ENCODE measurements around the gene ATP6V0E2.
"Not testable (repeated sequence)": the region's sequence is repeated elsewhere in the genome, so short reads cannot be mapped to it uniquely, and the experiment has no call there.

ATP6V0E2 gene

DNA sequence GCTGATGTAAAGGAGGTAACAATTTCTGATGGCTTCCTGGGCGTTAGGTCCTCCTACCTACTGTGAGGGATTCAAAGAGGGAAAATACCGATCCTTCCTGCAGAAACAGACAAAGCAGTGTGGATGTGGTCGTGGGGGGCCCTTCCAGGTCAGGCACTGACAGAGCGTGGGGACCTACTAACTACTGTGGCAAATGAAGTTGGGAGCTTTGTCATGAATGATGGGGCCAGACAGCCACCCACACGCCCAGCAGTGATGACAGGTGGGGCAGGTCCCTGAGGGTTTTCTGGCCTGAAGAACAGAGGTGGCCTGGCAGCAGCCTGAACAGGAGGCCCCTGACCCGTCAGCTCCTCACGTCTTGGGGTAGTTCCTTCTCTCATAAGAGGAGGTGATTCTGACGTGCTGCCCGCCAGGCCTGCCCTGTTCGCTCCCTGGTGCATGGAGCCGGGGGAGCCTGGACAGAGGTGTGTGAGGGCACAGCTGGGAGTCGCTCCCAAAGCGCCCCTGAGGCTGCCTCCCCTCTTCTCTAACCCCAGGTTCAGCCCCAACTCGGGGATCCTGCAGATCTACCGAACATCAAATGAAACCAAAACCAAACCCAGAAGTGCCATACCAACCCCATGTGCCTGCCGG, 4.2 kb downstream of the ATP6V0E2 start:
- DNase-seq (ENCODE audit: low spot score) = no peak
- FAIRE-seq = no peak

DNA sequence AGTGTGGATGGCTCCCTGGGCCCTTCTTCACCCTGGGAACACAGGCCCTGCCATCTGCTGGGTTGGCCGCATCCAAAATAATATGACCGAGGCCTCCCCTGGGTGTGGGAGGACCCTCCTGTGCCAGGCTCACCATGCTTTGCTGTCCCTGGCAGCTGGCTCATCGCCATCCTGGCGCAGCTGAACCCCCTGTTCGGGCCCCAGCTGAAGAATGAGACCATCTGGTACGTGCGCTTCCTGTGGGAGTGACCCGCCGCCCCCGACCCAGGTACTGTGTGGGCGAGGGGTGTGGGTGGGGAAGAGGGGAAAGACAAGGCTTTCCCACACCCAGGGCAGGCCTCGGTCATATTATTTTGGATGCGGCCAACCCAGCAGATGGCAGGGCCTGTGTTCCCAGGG, 4.8 kb downstream of the ATP6V0E2 start:
- DNase-seq (ENCODE audit: low spot score) (no peak), FAIRE-seq (no peak)

DNA sequence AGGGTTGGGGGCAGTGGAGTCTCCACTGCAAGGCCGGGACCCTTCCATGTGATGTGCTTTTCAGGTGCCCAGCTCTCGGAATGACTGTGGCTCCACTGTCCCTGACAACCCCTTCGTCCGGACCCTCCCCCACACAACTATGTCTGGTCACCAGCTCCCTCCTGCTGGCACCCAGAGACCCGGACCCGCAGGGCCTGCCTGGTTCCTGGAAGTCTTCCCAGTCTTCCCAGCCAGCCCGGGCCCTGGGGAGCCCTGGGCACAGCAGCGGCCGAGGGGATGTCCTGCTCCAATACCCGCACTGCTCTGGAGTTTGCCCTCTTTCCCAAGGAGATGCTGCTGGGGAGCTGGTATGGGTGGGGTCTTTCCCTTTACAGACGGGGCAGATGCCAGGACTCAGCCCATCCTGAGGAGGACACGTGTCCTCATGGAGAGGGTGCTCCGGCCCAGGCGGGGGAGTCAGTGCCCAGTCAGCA, 5.5 kb downstream of the ATP6V0E2 start:
- FAIRE-seq (no peak), DNase-seq (ENCODE audit: low spot score) (no peak)

DNA sequence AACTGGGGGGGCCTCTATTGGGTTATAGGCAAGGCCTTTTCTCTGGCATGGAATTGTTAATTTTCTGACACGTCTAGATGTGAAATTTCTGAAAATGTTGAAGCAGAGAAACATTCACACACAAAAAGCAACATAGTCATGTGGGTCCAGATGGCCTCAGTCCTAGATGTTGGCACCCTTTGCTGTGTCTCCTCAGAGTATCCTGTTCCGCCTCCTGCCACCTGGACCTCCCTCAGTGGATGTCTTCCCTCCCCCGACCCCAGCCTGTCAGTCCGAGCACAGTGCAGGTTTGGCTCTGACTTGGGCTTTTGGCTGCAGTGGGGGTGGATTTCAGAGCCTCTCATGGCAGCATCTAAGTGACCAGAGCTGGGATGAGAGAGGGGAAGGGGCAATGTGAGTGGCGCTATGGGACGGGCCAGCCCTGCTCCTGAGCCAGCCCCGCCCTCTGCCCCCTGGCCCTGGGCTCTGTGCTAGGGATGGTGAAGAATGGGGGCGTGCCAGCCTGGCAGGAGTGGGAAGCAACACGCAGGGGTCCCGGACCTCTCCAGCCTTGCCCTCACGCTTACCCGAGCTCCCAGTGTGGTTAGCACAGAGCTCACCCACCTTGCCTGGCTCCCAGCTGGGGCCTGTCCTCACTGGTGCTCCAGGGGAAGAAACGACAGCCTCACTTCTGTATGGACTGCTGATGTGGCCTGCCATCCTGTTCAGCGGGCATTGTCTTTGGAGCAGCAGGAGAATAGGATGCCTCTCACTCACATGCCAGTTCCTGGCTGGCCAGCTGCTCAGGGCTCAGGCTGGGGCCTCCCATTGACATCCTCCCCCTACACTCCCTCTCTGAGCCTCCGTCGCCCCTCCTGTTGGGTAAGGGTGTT, 6.2 kb downstream of the ATP6V0E2 start:
- no peak for FAIRE-seq

DNA sequence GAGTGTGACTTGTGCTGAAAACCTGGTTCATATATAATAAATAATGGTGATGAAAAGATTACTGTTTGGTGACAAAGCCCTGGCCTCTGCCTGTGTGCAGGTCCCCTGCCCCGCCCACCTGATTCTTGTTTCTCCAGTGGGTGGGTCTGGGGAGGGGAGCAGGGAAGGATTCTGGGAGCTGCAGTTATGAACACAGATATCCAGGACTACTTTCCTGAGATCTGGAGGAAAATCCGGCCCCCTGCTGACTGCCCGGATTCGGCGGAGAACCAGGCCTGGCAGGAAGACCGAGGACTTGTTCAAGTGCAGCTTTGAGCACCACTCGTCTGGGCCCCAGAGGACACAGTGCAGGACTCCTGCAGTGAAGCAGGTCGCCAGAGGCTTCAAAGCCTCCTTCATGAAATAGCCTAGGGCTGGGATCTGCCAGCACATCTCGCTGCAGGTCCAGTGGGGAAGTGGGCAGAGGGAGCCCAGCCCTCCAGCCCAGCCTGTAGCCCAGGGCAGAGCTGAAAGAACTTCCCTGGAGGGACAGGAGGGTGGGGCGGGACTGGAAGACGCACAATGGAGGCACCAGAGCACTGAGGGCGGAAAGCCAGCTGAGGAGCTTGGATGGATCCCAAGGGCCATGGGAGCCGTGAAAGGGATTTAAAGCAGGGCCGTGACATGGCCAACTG, 7.0 kb downstream of the ATP6V0E2 start:
- DNase-seq (ENCODE audit: low spot score) (no peak), FAIRE-seq (no peak)

More for the DNA sequence above, 6.2 kb downstream of the ATP6V0E2 start:
- DNase-seq (ENCODE audit: low spot score) = no peak

DNA sequence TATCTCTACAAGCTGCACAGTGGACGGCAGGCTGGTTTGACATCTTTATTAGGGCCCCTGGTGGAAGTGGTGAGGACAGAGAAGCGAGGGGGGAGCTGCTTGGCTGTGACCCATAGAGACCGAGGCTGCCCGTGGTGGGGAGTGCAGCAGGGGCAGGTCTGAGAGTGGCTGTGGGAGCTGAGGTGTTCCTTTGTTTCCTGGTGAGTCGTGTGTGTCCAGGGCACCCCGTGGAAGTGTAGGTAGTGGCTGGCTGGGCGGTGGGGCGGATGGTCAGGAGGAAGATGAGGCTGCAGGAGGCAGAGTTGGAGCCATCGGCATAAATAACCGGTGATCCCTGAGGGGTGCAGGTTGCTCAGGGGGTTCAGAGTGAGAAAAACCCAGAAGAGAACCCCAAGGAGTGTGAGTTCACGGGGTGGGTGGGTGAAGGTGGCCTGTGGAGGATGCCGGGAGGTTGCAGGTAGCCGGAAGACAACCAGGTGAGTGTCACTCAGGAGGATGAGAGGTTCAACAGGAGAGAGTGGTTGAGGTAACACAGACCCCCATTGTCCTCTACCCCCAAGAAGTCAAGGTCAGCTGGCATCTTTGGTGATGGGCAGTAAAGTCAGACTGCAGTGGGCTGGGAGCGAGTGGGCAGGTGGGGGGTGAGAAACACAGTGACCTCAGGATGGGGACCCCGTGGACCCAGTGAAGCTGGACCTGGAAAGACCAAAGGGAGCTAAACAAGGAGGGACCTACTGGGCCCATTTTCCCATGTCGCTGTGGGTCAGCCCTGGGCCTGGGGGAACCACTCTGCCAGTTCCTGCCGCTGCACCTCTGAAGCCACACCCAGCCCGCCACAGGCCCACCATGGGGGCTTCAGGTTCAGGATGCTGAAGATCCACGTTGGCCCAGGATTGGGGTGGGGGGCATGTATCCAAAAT, 7.8 kb downstream of the ATP6V0E2 start:
- DNase-seq (ENCODE audit: low spot score) = no peak
- no peak for FAIRE-seq

DNA sequence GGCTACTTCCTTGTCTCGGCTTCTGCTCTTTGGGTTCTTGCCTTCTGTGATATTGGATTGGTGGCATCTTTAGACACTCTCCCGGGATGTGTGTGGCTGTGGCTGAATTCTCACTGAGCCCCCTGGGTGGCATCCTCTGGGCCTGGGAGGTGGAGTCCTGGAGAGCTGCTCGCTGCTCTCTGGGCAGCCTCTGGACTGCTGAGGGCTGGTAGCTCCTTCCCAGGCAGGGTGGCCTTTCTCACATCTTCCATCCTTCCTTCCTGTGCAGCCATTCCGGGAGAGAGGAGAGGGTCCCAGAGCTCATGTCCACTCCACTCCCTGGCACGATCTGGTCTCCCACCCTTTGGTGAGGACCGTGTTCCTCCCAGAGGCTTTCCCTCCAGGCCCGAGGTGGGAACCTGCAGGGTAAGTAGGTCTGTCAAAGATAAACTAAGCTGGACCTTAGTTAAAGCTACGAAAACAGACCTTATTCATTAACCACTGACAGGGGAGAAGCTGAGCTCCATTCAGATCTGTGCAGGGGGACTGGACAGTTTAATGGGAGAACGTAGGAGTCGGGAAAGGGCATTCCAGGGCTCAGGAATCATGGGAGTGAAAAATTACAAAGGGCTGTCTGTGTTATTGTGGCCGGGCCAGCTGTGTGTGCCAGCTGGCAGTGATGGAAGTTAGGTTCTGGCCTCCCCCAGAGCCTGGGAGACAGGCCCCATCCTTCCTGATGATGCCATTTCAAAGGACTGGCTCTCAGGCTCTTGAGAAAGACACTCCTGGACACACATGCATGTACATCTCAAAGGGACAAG, 8.7 kb downstream of the ATP6V0E2 start:
- FAIRE-seq (no peak), DNase-seq (ENCODE audit: low spot score) (no peak)

DNA sequence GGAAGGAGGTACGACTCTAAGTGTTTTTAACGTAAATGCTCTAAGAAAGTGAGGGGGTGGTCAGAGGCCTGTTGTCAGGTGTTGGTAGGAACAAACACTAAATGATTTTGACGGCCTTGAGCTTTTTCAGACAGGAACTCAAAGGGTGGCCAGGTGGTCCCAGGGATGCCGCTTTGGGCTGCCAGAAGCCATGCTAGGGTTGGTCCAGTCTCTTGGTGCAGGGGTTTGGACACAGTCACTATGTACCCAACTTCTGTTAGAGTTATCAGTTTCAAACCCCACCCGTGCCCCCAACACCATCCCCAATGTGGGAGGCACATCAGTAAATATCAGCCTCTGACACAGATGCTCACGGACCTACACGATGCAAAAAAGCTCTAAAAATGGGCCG, 9.3 kb downstream of the ATP6V0E2 start:
- DNase-seq (ENCODE audit: low spot score) = no peak
- FAIRE-seq = no peak

DNA sequence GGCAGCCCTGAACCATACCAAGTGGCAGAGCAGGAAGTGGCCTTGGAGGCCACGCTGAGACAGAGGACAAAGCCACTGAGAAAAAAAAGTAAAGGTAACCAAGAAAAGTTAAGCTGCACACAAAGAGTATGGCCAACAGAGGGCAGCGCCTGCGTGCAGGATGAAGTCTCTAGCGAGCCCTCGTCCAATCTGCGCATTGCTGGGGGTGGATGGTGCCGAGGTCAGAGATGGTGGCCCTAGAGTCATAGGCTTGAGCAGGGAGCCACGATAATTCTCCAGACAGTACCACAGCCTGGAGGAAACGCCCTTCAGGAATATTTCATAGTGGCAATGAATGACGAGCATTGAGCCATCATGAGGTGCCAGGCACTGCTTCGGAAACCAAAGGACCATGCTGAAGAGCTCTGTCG, 9.7 kb downstream of the ATP6V0E2 start:
- peak; percentile 28 for DNase-seq (ENCODE audit: low spot score)
- FAIRE-seq = no peak

DNA sequence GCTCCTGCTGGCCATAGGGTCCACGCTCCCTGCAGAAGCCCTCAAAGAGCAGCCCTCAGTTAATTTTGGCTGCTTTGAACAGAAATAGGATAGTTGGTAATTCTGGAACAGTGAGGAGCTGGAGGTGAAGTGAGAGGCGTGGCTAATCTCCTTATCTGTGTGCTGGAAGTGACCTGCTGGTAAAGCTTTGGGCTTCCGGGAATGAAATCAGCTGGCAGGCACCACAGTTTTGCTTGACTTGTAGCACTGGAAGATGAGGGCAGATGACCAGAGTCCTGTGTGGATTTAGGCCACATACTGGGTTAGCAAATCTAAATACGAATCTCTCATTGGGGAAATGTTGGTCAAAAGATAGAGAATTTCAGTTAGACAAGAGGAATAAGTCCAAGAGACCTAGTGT, 10.2 kb downstream of the ATP6V0E2 start:
- FAIRE-seq (no peak), DNase-seq (ENCODE audit: low spot score) (no peak)

DNA sequence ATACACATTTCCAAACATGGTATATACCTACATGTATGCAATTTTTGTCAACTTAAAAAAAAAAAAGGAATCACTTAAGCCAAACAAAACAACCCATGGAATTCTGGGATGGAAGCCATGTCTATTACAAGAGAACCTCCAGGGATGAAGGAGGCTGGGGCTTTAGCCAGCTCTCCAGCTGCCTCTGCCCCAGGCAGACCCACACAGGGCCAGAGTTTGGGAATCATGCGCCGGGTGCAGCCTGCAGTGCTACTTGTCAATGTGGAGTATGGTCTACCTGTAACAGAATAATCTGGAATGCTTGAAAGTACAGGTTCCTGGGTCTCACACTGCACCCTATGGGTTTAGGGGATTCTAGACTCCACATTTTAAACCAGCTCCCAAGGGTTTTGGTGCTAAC, 10.8 kb downstream of the ATP6V0E2 start:
- FAIRE-seq (no peak), DNase-seq (ENCODE audit: low spot score) (no peak)

DNA sequence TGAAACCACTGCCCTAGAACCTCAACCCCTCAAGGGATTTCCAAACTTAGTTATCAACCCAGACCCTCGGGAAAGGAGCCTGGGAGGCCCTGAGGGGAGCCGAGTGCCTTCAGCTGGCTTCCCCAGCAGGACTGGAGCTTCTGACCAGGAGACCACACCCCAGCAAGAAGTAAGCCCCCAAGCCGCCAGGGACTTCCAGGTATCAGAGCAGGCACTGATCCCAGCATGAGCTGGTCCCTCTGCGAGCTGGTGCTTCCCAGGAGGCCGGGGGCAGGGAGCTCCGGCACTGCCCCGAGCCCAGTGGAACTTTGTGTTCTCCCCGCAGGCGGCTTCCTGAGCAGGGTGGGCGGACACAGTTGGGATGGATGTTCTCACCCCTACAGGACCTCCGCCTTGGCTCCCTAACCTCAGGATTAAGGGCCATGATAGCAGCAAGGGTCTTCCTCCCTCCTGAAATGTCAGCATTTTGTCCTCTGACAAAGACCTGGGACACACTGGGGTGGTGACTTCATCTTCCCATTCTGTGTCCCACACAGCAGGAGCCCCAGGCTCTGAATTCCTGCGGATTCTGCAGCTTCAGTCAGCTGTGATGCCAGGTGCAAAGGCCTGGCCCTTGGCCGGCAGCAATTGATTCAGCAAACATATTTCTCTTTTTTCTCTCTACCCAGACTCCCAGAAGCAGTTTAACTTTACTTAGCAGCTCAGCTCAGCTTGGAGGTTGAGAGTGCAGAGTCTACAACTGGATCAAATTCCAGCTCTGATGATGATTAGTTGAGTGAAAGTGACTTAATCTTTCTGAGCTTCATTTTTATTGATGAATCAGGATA, 11.6 kb downstream of the ATP6V0E2 start:
- no peak for FAIRE-seq
- no peak for DNase-seq (ENCODE audit: low spot score)

DNA sequence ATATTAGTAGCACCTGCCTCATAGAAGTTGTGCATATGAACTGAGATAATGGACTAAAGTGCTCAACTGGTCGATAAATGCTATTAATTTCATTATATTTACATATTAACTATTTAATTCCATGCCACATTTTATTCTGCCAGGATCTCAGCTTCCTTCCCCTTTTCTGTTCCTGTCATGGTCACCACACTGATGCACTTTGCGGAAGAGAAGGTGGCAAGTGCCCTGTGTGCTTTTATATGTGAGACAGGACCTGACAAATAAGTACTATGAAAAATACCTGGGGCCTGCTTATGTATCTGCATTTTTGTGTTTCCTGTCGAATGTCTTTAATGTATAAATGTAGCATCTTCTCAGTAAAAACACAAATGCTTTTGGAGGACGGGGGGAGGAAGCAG, 12.2 kb downstream of the ATP6V0E2 start:
- no peak for DNase-seq (ENCODE audit: low spot score)
- FAIRE-seq = no peak

DNA sequence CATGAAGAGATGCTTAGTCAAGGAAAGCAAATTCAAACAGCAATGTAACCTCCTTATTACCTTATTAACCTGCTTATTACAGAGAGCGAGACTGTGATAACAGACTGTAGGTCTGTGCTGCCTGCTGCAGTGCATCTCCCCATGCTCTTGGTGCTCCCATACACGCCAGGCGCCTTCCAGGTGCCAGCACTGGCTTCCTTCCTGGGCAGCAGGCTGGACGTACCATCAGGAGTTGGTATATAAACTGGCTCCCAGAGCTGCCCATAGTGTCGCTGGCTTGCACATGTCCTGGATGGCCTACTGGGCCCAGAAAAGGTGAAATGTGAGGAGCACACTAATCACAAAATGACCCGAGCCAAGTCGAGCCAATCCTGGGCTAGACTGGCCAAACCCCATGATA, 13.5 kb downstream of the ATP6V0E2 start:
- FAIRE-seq (no peak), DNase-seq (ENCODE audit: low spot score) (no peak)

DNA sequence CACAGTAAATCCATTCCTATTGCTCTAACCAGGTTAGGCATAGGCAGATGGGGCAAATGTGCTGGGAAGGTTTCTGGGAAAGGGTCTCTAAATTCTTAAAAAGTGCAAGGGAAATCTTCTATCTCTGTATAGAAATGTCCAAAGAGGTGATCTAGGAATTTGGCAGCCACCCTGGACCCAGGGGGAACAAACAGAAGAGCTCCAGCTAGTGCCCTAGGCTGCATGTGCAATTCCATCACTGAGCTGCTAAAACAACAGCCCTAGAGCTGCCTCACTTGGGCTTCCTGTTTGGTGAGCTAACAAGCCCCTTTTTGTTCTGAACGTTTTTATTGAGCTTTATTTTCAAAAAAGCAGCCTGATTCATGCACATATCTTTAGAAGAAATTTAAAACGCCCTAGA, 16.9 kb downstream of the ATP6V0E2 start:
- not testable (repeated sequence) for DNase-seq (ENCODE audit: low spot score); FAIRE-seq

DNA sequence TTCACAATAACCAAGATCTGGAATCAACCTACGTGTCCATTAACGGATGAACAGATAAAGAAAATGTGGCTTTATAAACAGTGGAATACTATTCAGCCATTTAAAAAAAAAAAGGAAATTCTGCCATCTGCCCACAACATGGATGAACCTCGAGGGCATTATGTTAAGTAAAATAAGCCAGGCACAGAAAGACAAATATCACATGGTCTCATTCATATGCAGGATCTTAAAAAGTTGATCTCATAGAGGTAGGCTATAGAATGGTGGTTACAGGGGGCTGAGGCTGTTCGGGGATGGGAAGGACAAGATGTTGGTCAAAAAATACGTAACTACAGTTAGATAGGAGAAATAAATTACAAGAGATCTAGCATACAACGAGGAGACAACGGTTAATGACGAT, 21.2 kb downstream of the ATP6V0E2 start:
- DNase-seq (ENCODE audit: low spot score); FAIRE-seq: not testable (repeated sequence)

DNA sequence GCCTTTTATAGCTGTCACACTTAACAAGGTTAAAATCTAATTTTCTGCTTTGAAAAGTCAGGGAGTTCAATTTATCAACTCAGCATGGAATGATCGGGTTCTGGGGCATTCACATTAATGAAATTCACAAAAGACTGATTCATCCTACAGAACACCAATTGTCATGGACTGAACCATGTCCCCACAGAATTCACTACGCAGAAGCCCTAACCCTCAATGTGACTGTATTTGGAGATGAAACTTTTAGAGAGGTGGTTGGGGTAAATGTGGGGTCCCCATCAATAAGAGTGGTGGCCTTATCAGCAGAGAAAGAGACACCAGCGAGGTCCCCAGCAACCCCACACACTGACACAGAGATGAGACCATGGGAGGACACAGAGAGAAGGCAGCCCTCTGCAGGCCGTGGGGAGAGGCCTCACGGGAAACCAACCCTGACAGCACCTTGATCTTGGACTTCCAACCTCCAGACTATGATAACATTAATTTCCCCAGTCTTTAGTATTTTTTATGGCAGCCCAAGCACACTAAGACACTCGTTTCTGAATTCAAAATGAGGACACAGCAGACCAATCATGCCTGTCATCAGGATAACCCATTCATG, 34.1 kb downstream of the ATP6V0E2 start:
- FAIRE-seq; DNase-seq (ENCODE audit: low spot score): not testable (repeated sequence)

DNA sequence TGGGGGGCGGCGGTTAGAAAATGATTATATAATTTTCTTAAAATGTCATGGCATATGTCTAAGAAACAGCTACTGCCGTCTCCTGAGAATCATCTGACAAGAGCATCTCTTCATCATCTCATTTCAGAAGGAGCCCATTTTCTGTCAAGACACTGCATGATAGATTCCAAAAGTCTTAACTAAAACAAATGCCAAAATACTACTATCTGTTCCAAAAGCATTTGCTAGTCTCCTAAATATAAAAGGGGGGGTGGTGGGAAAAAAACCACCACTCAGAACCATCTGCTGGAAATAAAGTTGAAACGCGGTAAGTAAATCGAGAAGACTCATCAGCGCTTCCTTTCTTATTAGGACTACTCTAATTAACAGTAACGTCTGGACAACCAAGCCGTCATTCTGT, 36.5 kb downstream of the ATP6V0E2 start:
- not testable (repeated sequence) for FAIRE-seq; DNase-seq (ENCODE audit: low spot score)

DNA sequence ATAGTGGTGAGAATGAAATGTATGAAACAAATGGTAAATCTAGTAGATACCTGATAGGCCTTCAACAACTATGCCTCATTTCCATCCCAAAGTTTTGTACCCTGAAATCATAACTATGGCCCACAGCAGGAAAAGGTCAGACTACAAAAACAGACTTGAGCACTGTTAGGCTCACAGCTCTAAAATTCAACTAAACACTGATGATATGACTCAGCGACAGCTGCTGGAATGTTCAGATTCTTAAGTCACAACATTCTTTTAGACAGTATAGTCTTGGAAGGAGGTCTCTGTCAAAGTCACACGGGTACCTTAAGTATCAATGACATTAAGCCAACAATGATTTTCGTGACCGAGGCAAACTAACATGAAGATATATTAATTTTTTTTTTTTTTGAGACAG, 38.4 kb downstream of the ATP6V0E2 start:
- not testable (repeated sequence) for FAIRE-seq; DNase-seq (ENCODE audit: low spot score)

Measured in RCC 7860 (cell line).